NCI-H524 treated with DMSO at 0.1 percent for 48 hours (cell line): Measurements from ENCODE around the gene GIPC3.
"Not testable (repeated sequence)": the region's sequence is repeated elsewhere in the genome, so short reads cannot be mapped to it uniquely, and the experiment has no call there.

Source experiments
- DNase-seq: peaks from one replicate; lab custom pipeline; 2025; lab: John Stamatoyannopoulos, UW

The GIPC3 gene

DNA sequence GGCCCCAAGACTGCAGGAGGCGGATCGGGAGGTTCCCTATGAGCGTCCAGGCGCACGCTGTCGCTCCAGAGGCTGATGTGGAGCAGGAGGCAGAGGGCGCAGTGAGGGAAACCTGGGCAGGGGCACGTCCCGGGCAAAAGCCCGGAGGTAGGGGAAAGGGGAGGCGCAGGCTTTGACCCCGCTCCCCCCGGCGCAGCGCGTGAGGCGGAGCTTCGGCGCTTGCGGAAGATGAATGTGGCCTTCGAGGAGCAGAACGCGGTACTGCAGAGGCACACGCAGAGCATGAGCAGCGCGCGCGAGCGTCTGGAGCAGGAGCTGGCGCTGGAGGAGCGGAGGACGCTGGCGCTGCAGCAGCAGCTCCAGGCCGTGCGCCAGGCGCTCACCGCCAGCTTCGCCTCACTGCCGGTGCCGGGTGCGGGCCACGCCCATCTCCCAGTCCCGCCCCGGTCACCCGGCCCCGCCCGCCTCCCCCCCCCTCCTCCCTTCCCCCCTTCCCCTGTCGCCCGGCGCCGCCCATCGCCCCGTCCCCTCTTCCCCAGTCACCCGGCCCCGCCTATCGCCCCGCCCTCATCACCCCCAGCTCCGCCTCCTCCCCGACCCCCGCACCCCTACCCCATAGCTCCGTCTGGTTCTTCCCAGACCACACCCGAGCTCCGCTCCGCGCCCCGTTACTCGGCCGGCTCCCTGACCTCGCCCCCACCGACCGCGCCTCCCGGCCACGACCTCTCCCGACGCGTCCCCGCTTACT is 8.4 kb upstream of the GIPC3 start:
- DNase-seq, result no peak

DNA sequence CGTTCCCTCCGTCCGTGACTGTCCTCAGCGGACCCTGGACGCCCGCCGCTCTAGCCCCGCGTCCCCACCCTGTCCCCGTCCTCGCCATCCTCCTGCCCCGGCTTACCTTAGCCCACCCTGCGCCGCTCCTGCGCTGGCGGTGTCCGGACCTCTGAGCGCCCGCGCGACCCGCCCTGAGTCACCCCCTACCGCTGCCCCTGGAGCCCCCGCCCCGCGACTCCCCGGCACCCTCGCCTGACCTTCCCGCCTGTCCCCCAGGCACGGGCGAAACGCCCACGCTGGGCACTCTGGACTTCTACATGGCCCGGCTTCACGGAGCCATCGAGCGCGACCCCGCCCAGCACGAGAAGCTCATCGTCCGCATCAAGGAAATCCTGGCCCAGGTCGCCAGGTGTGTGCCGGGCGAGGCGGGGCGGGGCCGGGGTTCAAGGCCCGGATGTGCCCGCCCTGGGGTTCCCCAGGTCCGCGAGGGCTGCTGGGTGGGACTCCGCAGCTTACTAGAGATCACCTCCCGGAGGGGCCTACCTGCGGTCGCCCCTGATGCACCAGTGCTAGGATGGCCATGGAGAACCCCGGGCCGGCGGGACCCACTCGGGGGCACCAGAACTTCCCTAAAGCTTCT is 7.4 kb upstream of the GIPC3 start:
- DNase-seq, result no peak

- DNase-seq, result no peak
Observed at GRCh38 chr19:3578390-3578789, 6.9 kb upstream of the GIPC3 start.

GRCh38 chr19:3580156-3580934 is 4.9 kb upstream of the GIPC3 start:
- DNase-seq, result no peak

DNA sequence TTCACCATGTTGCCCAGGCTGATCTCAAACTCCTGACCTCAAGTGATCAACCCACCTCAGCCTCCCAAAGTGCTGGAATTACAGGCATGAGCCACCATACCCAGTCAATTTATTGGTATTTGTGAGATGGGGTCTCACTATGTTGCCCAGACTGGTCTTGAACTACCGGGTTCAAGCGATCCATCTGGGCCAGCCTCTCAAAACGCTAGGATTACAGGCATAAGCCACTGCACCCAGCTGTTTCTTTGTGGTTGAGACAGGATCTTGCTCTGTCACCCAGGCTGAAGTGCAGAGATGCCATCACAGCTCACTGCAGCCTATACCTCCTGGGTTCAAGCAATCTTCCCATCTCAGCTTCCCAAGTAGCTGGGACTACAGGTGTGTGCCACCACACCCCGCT is 3.5 kb upstream of the GIPC3 start:
- DNase-seq, result not testable (repeated sequence)

DNA sequence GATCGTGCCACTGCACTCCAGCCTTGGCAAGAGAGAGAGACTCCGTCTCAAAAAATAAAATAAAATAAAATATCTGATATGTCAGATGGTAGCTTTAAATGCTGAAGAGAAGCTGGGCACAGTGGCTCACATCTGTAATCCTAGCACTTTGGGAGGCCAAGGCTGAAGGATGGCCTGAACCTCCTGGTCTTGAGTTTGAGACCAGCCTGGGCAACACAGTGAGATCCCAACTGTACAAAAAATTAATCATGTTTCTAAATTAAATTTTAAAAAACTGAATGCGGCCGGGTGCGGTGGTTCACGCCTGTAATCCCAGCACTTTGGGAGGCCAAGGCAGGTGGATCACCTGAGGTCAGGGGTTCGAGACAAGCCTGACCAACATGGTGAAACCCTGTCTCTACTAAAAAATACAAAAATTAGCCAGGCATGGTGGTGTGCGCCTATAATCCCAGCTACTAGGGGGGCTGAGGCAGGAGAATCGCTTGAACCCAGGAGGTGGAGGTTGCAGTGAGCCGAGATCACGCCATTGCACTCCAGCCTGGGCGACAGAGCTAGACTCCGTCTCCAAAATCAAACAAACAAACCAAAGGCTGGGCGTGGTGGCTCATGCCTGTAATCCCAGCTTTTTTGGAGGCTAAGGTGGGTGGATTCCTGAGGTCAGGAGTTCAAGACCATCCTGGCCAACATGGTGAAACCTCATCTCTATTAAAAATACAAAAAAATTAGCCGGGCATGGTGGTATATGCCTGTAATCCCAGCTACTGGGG is 1.1 kb upstream of the GIPC3 start:
- DNase-seq, result not testable (repeated sequence)

DNA sequence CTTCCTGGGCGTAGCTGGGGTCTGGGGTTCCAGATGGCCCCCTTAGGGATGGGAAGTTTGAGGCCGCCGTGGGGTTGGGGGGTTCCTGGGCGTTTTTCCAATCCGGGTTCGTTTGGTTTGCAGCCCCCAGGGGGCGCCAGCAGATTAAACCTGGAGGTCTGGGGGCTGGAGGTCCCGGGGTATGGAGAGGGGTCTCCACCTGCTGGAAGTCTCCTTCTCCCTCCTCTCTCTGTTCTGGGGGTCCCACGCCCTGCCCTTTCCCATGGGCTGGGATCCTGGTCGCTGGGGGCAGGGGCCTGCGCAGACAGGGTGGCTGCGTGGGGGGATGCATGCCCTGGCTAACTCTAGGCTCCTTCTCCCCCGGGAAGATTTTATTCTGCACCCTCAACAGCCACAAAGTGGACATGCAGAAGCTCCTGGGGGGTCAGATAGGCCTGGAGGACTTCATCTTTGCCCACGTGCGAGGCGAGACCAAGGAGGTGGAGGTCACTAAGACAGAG is 899 bp downstream of the GIPC3 start:
- DNase-seq, result no peak

DNA sequence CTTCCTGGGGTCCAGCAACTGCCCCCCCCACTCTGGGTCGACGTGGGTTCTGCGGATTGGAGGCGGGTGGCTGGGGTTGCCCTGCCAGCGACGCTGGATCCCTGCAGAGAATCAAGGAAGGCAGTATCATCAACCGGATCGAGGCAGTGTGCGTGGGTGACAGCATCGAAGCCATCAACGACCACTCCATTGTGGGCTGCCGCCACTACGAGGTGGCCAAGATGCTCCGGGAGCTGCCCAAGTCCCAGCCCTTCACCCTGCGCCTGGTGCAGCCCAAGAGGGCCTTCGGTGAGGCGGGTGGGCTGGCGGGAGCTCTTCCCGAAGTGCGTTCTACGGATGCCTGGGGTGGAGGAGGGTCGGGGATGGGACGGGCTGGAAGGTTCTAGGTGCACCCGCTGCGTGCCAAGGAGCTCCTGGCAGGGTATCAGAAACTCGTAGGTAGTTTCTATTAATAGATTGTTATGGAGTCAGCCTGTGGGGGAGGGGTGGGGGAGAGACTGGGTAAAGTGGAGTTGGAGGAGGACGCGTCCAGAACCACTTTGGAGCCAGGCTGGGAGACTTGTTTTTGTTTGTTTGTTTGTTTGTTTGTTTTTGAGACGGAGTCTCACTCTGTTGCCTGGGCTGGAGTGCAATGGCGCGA is 1.5 kb downstream of the GIPC3 start:
- DNase-seq, result no peak

DNA sequence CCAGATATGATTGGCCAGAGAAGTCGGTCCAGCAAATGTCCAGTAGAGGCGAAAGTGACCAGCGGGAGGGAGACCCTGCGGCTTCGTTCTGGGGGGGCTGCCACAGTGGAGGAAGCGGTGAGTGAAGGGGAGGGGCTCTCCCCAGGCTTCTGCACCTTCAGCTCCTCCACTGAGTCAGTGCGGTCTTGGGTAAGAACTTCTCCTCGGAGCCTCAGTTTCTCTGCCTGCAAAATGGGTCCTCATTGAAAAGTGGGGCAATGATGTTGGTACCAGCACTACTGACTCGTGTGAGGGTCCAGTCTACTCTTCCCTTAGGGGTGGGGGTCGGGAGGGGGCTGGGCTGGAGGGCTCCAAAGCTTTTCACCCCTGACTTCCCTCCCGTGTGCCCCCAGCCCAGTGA is 4.2 kb downstream of the GIPC3 start:
- no peak for DNase-seq

- no peak for DNase-seq
Observed at GRCh38 chr19:3589949-3590348, 4.7 kb downstream of the GIPC3 start.

- DNase-seq, result no peak
Observed at GRCh38 chr19:3590991-3591659, 5.8 kb downstream of the GIPC3 start.

DNA sequence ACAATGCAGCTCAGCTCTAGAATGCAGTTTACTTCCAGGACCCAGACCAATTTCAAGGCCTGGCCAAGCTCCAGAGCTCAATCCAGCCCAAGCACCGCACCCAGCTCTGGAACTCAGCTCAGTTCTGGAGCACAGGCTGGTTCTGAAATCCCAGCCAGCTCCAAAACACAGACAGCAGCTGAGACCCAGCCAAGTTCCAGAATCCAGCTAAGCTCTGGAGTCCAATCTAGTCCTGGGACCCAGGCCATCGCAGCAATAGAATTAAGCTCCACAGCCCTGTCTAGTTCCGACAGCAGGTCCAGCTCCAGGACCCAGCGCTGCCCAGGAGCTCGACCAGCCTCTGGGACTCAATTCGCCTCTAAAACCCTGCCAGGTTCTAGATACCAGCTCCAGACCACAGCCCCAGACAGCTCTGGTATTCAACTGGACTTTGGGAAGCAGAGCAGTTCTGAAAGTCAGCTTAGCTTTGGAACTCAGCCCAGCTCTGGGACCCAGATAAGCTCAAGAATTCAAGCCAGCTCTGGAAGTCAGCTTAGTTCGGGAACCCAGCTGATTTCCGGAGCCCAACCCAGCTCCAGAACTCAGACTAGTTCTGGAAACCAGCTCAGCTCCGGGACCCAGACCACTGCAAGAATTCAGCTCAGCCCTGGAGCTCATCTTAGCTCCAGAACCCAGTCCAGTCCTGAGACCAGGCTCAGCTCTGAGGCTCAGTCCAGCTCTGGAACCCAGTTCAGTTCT is 6.8 kb downstream of the GIPC3 start:
- DNase-seq, result no peak

- no peak for DNase-seq
Observed at GRCh38 chr19:3593156-3593555, 7.9 kb downstream of the GIPC3 start.

- no peak for DNase-seq
Observed at GRCh38 chr19:3595521-3596061, 10.3 kb downstream of the GIPC3 start.

DNA sequence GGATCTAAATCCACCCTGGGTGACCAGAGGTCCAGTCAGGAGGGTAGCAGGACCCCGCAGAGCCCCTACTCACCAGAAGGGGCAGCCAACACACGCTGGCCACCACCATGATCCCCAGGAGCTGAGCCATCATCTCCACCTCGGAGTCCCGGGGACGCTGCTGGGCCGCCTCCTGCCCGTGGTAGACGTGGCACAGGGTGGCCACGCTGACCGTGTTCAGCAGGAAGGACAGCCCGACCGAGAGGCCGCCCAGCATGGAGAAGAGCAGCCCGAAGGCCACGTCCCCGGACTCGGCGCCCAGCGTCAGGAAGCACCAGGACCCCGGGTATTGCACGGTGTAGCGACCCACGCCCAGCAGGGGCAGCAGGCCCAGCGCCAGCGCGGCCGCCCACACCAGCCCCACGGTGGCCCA is 14.5 kb downstream of the GIPC3 start:
- DNase-seq, result no peak

DNA sequence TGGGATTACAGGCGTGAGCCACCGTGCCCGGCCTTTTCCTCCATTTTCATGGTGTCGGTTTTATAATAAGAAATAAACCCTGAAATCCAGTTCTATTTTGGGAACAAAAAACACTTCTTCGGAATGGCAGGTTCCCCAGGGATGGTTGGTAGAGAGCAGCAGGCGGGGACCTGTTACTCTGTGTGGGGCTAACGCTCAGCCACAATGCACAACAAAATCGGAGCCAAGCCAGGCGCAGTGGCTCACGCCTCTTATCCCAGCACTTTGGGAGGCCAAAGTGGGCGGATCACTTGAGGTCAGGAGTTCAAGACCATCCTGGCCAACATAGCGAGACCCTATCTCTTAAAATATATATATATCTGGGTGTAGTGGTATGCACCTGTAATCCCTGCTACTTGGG is 15.7 kb downstream of the GIPC3 start:
- DNase-seq, result no peak

DNA sequence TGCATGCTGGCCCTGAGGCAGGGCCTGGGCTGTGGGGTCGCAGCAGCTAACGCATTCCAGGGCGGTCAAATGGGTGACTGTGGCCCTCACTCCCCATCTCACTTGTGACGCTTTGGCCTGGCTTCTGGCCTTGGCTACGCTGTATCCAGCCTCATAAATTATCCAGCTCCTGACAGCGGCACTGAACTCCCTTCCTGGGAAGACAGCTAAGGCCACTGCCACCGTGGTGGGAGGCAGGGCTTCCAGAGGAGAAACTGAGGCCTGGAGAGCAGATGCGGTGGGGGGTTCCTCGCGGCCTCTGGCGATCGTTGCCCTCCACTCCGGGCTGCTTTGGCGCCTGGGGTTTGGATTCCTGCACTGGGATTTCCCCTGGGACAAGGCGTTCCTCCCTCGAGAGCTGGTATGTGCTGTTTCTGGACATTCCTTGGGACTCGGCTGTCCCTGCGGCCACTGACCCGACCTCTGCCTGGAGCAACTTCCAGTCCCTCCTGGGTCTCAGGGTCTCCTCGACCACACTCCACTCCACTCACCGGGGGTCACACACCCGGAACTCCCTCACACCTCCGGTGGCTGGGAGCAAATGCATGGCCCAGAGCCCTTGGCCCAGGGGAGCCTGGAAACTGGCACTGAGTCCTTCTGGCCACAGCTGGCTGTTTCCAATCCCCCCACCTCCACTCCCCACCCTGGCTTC is 18.0 kb downstream of the GIPC3 start:
- DNase-seq, result no peak

DNA sequence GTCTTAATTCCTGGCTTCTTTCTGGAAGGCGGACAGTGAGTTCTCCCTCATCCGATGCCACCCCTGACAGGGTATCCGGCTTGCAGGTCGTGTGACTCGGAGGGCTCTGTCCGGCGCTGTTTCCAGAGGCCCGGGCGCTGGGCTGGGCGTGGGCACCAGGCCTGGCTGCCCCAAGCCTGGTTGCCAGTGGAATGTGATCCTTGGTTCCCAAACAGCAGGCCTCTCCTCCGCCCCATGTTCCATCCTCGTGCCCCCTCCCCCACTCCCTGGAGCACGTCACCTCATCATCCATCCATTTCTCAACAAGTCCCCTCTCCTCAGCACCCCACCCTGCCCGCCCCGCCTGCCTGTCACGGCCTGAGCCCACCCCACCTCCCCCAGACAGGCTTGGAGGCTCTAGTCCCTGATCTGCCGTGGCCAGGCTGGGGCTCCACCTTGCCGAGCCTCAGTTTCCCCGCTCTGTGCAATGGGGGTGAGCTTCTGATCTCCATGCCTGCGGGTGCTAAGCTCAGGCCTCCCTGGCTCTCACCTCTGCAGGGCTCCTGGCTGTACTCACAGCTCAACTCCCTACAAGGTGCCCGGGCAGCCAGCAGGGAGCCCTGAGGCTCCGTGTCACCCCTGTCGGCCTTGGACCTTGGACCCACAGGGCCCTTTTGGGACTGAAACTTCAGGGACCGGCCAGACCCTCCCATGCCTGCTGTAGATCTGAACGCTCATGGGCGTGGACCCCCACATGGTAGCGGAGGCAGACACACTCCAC is 19.1 kb downstream of the GIPC3 start:
- DNase-seq, result no peak

DNA sequence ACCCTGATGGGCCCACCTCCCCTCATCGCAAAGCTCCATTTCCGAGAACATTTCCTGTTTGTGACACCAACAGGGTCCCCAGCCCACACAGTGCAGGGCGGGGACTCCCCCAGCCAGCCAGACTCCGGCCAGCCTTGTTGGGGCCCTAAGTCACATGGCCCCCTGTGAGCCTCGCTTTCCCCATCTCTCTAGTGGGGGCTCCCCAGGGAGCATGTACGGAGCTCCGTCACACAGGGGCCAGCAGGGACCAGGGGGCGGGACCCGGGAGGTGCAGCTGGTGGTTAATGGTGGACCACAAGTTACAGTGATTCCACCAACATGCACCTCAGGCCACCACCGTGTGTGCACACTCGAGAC is 19.7 kb downstream of the GIPC3 start:
- DNase-seq, result no peak
